MV-4-11 (cell line): ENCODE data around the gene PRRX1.
A peak's percentile ranks its signal among the peaks of the same experiment; 100 is the strongest.

ENCODE experiments used
- DNase-seq: peaks from one replicate; lab custom pipeline; 2025; lab: John Stamatoyannopoulos, UW

The PRRX1 gene

DNA sequence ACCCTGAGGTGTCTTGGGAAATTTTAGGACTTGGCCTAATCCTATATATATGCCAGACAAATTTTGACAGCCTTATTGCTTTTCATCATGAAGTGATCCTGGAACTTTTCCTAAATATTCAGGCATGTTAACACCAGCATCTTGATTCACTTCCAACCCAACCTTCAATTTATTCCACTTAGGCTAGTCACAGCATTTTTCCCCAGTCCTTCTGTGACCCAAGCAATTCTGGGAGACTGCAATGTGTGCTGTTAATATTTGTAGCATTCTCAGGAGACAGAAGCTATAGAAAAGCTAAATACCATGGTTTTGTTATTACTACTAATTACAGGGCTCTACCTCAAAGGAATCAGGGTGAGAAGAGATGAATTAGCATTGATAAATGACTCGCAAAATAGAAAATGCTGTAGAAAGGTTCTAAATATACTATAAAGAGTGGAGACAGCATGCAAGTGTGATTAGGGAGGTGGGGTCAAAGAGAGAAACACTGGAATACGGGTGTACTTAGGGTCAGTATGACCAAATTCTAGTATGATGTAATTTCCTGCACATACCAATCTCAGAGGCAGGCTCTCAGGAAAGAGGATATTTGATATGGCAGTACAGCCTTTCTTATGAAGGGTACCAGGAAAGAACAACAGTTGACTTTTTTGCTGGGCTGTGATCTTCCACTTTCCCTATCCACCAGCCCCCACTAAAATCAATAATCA, 29.1 kb downstream of the PRRX1 start:
- DNase-seq, result no peak

- DNase-seq, result no peak
These were observed 30.4 kb downstream of the PRRX1 start for GRCh38 chr1:170694172-170694926.

DNA sequence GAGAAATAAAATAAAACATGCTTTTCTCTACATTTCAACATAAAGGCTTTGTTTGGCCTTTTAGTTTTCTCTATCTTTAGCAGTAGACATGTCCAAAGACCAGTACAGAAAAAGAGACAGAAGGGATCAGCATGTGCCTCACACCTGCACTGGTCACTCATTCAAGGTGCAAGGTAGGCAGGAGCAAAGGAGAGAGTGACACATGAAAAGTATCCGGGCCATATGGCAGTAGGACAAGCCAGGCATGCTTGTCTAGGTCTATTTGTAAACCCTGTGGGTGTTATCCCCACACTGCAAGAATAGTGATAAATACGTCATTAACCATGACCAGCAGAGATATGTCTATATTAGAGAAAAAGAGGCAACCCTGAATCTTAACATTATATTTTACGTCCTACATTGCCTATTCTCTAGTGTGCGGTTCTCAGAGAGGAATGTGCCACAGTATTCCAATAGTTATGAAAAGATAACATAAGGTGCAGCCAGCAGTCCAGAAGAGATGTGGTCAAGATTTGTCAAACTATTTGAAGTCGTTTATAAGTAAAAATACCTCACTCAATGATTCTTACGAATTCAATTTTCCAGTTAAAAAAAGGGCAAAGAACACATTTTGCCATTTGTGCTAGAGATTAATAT, 32.1 kb downstream of the PRRX1 start:
- no peak for DNase-seq

- DNase-seq, result no peak
These were observed 32.8 kb downstream of the PRRX1 start for GRCh38 chr1:170696591-170697290.

- no peak for DNase-seq
These were observed 33.4 kb downstream of the PRRX1 start for GRCh38 chr1:170697316-170697715.

GRCh38 chr1:170698301-170699275, 34.7 kb downstream of the PRRX1 start:
- no peak for DNase-seq

GRCh38 chr1:170699696-170700095, 35.8 kb downstream of the PRRX1 start:
- no peak for DNase-seq

DNA sequence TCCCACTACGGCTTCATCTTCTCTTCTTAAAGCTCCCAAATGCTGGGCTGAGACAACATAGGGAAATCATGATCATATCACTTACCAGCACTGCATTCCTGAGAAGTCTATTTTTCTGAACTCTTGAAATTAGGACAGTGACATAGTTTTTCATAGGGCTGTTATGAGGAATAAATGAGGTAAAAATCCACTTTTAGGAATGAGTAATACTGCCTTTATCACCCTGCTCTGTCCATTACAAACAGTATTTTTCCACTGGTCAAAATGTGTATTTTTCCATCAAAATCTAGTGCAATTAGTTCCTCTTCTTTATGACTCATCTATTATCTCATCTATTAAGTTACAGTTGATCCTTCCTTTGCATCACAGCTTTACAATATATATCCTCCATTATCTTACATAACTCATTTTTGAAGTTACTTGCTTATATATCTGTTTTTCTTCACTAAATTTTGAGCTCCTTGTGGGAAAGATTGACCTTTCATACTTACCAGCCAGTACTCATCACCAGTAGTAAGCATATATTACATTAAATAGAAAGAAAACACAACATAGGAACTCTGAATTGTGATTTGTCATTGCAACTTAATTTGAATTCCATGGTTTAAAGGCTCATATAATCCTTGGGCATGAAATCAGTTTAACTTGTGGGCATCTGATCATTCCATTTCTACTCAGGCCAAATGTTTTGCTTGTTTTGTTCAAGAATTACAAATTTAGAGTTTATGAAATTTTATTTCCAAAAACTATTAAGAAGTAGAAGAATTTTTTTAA, 37.1 kb downstream of the PRRX1 start:
- DNase-seq, result no peak

DNA sequence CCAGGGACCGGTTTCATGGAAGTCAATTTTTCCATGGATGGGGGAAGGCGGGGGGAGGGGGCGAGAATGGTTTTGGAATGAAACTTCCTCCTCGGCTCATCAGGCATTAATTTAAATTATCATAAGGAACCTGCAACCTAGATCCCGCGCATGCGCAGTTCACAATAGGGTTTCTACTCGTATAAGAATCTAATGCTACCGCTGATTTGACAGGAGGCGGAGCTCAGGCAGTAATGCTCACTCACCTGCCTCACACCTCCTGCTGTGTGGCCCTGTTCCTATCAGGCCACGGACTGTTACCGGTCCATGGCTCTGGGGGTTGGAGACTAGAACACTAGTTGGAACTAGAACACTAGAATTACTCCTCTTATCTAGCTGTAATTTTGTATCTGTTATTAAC, 38.0 kb downstream of the PRRX1 start:
- DNase-seq, result no peak

DNA sequence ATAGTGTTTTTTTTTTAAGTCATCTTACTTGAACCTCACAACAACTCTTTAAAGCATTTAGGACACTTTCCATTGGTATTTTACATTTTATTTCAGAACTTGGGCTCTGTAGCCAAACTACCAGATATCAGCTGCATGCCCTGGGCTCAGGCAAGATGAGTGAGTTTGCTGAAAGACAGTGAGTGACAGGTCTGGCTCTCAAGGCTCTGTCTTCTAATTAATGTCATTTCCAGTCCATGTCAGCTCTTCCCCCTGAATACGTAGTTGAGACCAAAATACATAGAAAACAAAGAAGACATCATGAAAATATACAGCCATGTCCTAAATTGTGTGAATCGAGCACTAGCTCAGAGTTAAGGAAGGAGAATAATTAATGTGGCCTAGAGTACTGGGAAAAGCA, 39.7 kb downstream of the PRRX1 start:
- DNase-seq, result no peak

DNA sequence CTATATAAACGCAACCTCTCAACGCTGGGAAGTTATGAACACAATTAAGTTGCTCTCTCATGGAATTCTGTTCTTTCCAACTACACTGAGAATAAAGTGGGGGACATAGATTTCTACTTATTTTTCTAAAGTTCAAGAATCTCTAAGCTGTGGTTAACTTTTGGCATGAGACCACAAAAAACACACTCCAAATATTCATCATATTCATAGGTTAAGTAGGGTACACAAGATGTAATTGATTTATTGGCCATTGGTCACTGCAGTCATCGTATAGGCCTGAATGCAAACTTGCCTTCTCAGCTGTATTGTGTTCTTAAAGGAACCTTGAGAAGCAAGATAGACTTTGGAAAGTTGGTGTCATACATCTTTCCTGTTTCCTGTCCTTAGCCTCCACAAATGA, 40.3 kb downstream of the PRRX1 start:
- no peak for DNase-seq

GRCh38 chr1:170705981-170706380, 42.0 kb downstream of the PRRX1 start:
- no peak for DNase-seq

GRCh38 chr1:170707117-170707516, 43.2 kb downstream of the PRRX1 start:
- DNase-seq, result no peak

GRCh38 chr1:170707959-170708655, 44.2 kb downstream of the PRRX1 start:
- peak; percentile 9 for DNase-seq

GRCh38 chr1:170711682-170712081, 47.8 kb downstream of the PRRX1 start:
- no peak for DNase-seq

DNA sequence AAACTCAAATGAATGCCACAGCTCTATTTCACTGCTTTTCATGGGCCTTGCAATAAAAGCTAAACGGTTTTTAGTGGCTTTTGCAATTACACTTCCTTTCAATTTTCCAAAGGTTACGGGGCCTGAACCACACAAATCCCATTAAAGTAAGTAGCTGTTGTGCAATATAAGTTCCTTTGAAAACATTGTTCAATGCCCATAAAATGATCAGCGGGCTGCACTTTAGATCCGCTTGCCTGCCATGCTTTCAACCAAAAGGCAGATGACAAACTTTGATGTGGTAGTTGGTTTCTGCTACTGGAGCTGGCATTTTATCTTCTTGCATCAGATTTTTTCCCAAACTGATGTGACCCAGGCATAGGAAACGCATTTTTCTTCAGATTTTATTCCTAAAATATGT, 50.2 kb downstream of the PRRX1 start:
- no peak for DNase-seq

- no peak for DNase-seq
These were observed 51.0 kb downstream of the PRRX1 start for GRCh38 chr1:170714938-170715337.

- no peak for DNase-seq
These were observed 53.0 kb downstream of the PRRX1 start for GRCh38 chr1:170716835-170717429.

DNA sequence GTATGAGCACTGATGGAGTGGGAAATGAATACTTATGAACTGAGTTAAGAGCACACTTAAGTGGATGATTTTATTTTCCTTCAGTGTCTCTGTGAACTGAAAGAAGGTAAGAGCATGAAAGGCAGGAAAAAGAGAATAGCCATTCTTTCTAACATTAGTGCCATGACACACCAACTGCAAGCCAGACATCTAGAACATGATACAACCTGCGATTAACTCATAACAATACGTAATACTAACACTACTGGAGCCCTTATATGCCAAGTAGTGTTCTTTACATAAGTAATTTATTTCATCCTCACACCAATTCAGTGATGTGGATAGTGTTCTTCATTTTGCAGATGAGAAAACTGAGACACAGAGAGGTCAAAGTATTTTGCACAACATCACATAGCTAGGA, 56.7 kb downstream of the PRRX1 start:
- DNase-seq, result no peak

GRCh38 chr1:170721621-170722020, 57.7 kb downstream of the PRRX1 start:
- DNase-seq, result peak; percentile 78
